ENCODE measurements around the gene GUCY1B1. TPM values are rescaled to one million over a fixed set of nuclear protein-coding genes. Genes with fewer than 3 reads are reported as not detected.

The GUCY1B1 gene
- polyA plus RNA-seq, 3 donors = 0.60 to 0.89 (median 0.72) TPM

- DNase-seq = no peak
- H3K4me3 Mint-ChIP-seq = no peak overlapping the region
- Histone ChIP-seq H2AFZ (ENCODE audit: insufficient read depth, low read depth, low read length, poor library complexity, severe bottlenecking) (no peak overlapping the region), H4K20me1 (ENCODE audit: insufficient read depth, low read length) (no peaks in the 10 kb centered on the region), H3K9me3 (replicated peaks in 1 of 2; ENCODE audit: control insufficient read depth in 1 of 2, insufficient read depth in 1 of 2, low read length in 2 of 2) (no peaks in the 10 kb centered on the region), H3K4me1 (ENCODE audit: control insufficient read depth in 1 of 2, insufficient read depth in 2 of 2, low read length in 2 of 2) (no peaks in the 10 kb centered on the region), H3K4me3 (replicated peaks in 1 of 3; ENCODE audit: low read depth in 2 of 3, low read length in 3 of 3) (no peak overlapping the region), H3K4me2 (replicated peaks; ENCODE audit: extremely low read depth, low read length, poor library complexity, severe bottlenecking) (no peak overlapping the region), H3K36me3 (replicated peaks in 1 of 2; ENCODE audit: control insufficient read depth in 1 of 2, insufficient read depth in 2 of 2, low read length in 2 of 2) (no peaks in the 10 kb centered on the region), H3K27ac (ENCODE audit: low read depth in 1 of 2, low read length in 2 of 2) (no peak overlapping the region), H3K27me3 (ENCODE audit: control insufficient read depth in 2 of 2, insufficient read depth in 2 of 2, low read length in 2 of 2) (no peaks in the 10 kb centered on the region), H3K9ac (ENCODE audit: insufficient read depth, low read length, poor library complexity, severe bottlenecking) (no peak overlapping the region), H3K79me2 (ENCODE audit: insufficient read depth, low read length) (no peaks in the 10 kb centered on the region)
- H3K27ac Mint-ChIP-seq = no peak overlapping the region
- no peak for TF ChIP-seq CTCF (IDR thresholded peaks at IDR 0.05)
- H3K27me3 Mint-ChIP-seq (ENCODE audit: low read depth in 3 of 3) = no peaks in the 10 kb centered on the region
- H3K9me3 Mint-ChIP-seq = no peaks in the 10 kb centered on the region
- H3K4me1 Mint-ChIP-seq = no peaks in the 10 kb centered on the region
- H3K36me3 Mint-ChIP-seq = no peaks in the 10 kb centered on the region
- WGBS (ENCODE audit: insufficient coverage) = no CpG with 5 or more reads among the region's 3 CpGs
- intact Hi-C loops (cut with micrococcal nuclease) = no loop called here
Observed at GRCh38 chr4:155734065-155734464, 24.8 kb upstream of the GUCY1B1 start.

DNA sequence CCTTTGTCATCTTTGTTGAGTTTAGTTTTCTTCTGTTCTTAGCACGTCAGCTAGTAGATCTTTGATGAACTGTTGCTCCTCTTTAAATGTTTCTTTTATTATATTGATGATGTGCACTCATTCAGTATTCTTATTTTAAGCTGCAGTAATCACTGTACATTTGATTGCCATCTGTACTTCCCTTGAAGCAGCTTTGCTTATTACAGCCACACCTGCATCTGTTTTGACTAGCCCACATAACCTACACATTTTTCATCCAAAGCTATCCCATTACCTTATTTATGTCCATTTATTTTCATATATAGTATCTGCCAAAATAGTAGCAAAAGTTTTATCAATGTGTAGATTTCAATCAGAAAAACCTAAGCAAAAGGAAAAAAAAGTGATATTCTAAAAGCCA, 23.9 kb upstream of the GUCY1B1 start:
- H3K4me2 ChIP-seq (replicated peaks; ENCODE audit: extremely low read depth, low read length, poor library complexity, severe bottlenecking) = no peak overlapping the region
- H3K79me2 ChIP-seq (ENCODE audit: insufficient read depth, low read length) = no peaks in the 10 kb centered on the region
- no peak overlapping the region for H3K4me3 ChIP-seq (replicated peaks in 1 of 3; ENCODE audit: low read depth in 2 of 3, low read length in 3 of 3)
- no peak for TF ChIP-seq CTCF (IDR thresholded peaks at IDR 0.05)
- Mint-ChIP-seq H3K4me3 (no peak overlapping the region), H3K36me3 (no peaks in the 10 kb centered on the region), H3K27me3 (ENCODE audit: low read depth in 3 of 3) (no peaks in the 10 kb centered on the region), H3K9me3 (no peaks in the 10 kb centered on the region), H3K4me1 (no peaks in the 10 kb centered on the region), H3K27ac (no peak overlapping the region)
- no peaks in the 10 kb centered on the region for H3K36me3 ChIP-seq (replicated peaks in 1 of 2; ENCODE audit: control insufficient read depth in 1 of 2, insufficient read depth in 2 of 2, low read length in 2 of 2)
- WGBS (ENCODE audit: insufficient coverage) = no CpG with 5 or more reads among the region's 1 CpG
- H3K9ac ChIP-seq (ENCODE audit: insufficient read depth, low read length, poor library complexity, severe bottlenecking) = no peak overlapping the region
- DNase-seq = no peak
- H2AFZ ChIP-seq (ENCODE audit: insufficient read depth, low read depth, low read length, poor library complexity, severe bottlenecking) = no peak overlapping the region
- intact Hi-C loops (cut with micrococcal nuclease) = no loop called here
- H4K20me1 ChIP-seq (ENCODE audit: insufficient read depth, low read length) = no peaks in the 10 kb centered on the region
- H3K9me3 ChIP-seq (replicated peaks in 1 of 2; ENCODE audit: control insufficient read depth in 1 of 2, insufficient read depth in 1 of 2, low read length in 2 of 2) = no peaks in the 10 kb centered on the region
- no peaks in the 10 kb centered on the region for H3K4me1 ChIP-seq (ENCODE audit: control insufficient read depth in 1 of 2, insufficient read depth in 2 of 2, low read length in 2 of 2)
- H3K27me3 ChIP-seq (ENCODE audit: control insufficient read depth in 2 of 2, insufficient read depth in 2 of 2, low read length in 2 of 2) = no peaks in the 10 kb centered on the region
- H3K27ac ChIP-seq (ENCODE audit: low read depth in 1 of 2, low read length in 2 of 2) = no peak overlapping the region

Measured in CD14-positive monocyte (primary cell).